ENCODE data around the gene PAX8. TPM values are rescaled to one million over a fixed set of nuclear protein-coding genes. Genes with fewer than 3 reads are reported as not detected.
"Not testable (repeated sequence)": the region's sequence is repeated elsewhere in the genome, so short reads cannot be mapped to it uniquely, and the experiment has no call there.

Gene PAX8
- total RNA-seq, 1 experiment from 2014 or later: 2.3 TPM

DNA sequence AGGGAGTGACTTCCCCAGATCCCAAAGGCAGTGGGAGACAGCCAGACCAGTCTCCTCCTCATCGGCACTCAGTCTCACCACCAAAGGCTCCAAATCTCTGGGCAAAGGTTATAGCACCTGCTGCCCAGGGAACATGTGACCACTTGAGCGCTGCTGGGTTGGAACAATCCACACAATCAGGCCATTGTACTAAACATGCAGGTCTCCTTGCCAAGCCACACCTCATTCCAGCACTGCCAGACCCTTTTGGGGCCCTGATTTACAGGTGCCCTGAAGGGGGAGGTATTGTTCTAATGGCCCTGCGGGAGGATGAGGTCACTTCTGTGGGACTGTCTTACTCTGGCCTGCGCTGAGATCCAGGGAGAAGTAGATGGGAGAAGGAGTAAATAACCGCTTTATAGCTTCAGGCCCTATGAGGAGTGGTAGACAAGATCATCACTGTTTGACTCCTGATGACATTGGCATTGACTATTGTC is 10.0 kb upstream of the PAX8 start:
- DNase-seq (ENCODE audit: low read depth): not testable (repeated sequence)

DNA sequence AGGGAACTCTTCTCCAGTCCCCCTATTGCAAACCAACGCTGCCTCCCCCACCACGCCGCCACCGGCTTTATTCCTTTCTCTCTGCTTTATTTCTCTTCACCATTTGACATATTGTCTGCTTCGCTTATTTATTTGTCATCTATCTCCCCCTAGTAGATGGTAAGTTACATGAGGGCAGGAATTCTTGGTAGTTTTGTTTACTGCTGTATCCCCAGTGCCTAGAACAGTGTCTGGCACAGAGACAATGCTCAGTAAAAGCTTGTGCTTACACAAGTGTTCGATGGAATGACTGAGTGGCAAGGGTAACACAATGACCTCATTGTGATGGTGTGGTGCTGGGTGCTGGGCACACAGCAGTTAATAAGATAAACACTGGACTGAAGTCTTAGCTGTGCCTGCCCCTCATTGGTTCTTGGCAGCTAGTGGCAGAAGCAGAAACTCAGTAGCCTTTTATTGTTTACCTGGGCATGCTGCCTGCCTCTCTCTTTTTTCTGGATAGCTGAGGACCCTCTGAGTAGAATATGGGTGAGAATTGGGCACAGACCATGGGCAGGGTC is 9.5 kb upstream of the PAX8 start:
- DNase-seq (ENCODE audit: low read depth): not testable (repeated sequence)

DNA sequence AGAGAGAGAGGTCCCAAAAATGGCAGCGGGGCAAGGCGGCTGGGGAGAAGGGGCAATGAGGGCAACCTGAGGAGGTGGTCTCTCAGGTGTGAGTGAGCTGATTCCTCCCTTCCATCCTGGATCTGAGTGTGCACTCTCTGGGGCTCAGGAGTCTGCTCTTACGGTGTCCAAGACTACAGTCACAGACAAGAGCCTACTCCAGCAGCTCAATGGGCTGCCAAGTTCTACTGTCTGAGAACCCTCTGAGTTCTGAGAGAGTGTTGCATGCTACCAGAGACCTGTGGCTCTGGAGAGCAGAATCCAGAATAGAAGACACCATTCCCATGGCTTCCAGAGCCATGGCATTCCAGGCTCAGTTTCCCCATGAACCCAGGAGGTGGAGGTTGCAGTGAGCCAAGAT is 7.1 kb upstream of the PAX8 start:
- no peak for DNase-seq (ENCODE audit: low read depth)

DNA sequence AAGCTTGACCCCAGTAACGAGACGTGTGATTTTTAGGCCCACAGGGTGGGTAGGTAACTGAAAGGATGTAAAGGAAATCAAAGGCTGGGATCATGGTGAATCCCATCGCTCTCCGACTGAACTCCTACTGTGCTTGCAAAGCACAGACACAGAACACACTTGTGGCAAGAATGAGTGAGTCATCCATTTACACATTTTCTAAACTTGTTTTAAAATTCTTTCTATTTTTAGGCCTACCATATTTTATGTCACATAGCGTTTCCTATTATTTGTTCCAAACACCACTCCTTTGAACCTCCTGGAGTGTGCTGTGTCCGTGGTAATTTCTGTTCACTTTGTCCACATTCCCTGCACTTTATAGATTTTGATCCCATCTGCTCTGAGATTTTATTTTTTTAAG is 6.3 kb upstream of the PAX8 start:
- peak; percentile 73 for DNase-seq (ENCODE audit: low read depth)

DNA sequence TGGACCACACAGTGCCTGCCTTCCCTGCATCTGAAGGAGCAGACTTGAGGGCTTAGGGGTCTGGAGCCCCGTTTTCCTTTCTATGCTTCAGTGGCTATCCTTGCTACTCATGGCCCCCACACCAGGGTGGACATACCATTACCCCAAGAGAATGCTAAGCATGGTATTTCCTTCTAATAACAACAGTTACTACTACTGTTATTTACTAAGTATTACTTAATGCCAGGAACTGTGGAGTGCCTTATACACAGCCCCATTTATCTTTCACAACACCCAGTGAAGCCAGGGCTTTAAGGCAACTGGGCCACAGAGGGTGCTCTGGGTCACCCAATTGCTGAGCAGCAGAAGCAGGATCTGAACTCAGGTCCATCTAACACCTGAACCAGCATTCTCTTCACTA is 5.8 kb upstream of the PAX8 start:
- DNase-seq (ENCODE audit: low read depth): peak; percentile 18

DNA sequence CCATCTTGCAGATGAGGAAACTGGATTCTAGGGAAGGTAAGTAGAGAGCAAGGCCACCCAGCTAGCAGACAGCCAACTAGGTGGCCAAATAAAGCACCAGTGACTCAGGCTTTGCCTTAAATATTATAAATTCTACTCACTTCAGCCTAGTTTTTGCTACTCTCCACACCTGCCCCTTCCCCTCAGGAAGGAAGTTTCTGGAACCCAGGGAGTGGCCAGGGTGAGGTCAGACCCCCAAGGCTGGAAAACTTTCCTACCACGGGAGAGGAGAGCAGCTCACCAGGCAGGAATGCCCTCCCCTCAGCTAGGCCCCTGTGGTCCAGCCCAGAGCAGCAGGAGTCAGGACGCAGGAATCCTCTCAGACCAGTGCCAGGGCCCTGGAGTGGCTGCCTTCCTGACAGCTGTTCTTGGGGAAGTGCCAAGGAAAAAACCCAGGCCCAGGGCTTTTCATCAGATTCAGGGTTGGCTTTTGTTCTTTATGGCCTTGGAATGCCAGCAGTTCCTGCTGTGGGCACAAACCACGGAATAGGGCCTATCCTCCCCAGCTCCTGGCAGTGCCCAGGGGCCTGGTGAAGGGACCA is 5.1 kb upstream of the PAX8 start:
- peak; percentile 98 for DNase-seq (ENCODE audit: low read depth)

DNA sequence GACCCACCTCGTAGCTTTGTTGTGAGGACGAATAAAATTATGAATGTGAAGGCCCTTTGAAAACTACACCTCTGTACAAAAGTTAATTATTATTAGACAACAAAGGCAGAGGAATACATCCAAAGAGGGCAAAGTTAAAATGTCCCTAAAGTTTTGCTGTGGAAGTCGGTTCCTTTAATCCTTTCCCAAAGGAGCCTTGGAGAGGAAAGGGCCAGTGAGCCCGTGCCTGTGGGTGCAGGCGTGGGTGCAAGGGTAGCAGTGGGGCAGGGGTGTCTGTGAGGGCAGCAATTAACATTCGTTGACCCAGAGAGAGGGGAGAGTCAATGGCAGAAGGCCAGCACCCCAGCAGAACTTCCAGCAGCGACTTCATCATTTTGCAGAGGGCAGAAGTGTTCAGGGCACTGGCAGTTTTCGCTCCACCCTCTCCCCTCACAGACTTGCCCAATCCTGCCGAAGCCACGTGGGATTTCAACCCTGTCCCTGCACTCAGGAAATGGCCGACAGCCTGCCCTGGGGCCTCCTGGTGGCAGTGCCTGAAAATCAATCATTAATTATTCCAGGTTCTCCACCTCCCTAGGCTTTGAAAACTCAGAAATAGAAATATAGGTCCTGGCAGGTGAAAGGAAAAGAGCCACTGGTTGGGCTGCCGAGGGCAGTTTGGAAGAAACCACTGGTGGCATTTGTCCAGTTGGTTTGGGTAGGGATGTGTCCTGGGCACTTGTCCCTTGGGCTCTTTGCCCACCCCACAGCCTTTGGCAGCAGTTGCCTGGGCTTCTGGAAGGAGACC is 4.2 kb upstream of the PAX8 start:
- peak; percentile 76 for DNase-seq (ENCODE audit: low read depth)

DNA sequence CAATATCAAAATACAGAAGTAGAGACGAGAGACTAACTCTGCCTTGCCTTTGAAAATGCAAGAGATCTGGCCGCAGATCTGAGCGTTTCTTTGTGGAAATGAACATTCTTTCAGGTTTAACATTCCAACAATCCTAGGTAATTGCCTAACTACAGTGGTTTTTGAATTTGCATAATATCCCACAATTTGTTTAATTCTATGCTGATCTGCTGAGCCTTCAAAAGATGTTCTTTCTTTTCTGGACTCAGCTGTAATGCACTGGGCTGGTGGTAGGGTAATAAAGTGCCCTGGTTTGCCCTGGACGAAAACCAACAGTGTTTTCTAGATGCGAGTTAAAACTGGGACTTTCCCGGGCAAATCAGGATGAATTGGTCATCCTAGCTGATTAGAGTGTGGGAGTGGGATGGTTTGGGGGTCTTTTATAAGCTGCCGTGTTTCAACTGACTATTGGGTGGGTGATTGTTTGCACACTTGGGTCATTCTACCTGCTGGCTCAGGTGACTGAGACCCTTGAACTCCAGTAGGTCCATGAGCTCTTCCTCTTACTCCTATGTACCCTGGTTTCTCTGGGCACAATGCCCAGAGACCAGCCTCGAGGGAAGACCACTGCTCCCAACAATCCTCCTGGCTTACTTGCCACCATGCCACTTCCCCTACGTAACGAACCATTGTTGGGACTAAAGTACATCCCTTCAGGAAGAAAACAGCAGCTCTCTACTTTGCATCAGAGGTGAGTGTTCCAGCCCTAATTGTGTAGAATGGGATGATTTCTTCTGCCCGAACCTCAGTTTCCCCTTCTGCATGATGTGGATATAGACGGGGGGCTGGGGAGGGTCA is 3.4 kb upstream of the PAX8 start:
- peak; percentile 21 for DNase-seq (ENCODE audit: low read depth)

DNA sequence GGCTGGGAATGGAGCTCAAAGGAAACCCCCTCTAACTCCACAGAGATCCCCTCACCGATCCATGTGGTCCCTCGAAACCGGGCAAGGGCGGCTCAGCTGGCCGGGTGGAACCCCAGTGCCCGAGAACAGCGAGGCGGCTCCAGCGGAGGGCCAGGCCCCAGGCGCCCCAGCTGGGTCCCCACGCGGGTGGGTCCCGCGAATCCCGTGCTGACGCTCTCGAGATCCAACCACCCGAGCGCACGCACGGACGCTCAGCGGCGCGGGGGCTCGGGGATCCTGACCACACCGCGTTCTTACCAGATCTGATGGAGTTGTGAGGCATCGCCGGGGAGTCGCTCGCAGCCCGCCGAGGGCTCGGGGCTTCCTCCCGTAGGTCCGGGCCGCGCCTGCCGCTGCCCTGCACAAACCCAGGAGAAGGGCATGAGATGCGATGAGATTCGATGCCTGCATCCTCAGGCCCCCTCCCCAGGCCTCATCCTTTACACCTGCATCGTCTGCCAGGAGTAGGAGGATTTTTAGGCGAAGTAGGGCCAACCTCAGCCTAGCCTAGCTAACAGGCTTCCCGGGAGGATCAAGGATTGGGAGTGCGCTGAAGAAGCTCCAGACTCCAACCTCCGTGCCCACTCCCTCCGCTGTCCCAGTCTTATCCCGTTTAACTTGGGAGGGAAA is 514 bp downstream of the PAX8 start:
- no peak for DNase-seq (ENCODE audit: low read depth)

DNA sequence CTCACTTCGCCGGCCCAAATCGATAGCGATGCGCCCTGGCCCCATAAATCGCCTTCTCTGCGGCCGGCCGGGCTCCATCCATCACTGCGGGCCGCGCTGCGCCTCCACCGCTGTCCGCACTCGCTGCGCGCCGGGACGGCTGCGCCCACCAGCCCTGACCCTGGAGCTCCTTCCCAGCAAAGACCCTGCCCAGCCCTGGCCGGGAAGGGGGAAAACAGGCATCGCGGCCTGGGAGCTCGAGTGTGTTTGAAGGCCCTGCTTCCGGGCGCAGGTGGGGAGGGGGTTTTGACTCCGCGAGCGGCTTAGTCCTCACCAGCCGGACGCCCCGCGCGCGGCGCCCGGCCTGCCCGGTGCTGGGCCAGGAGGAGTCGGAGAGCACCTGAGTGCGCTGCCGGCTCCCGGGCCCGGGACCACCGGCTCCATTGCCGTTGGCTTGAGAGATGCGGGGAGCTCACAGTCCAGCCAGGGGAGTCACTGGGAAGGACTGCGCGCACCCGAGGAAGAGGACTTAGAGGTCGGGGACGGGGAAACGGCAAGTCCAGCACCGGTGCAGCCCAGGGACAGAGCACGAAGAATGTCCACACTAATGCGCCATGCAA is 1.1 kb downstream of the PAX8 start:
- no peak for DNase-seq (ENCODE audit: low read depth)

DNA sequence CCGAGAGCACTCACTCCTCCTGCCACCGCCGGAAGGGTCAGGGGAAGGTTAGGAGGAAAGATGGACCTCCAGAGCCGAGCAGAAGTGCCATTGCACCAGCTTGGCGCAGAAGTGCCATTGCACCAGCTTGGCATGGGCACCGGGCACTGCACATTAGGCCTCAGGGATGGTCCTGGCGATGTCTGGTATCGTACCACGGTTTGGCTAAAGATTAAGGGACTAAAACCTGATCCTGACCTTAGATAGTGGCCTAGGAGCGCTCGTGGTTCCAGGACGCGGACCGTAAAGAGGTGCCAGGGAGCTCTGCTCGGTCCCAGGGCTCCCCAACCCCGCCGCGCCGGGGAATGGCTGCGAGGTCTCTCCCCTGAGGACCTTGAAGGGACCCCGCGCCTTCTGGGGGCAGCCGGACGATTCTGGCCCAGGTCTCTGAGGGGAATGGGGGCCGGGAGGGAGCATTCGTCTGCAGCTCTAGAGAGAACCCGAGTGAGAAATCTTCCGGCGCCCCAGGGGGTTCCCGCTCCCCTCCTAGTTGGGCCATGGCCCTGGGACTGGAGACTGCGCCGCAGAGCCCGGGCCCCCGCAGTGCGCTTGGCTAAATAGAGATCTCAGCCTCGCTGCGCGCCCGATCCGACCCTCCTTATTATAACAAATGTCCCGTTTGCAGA is 1.8 kb downstream of the PAX8 start:
- no peak for DNase-seq (ENCODE audit: low read depth)

DNA sequence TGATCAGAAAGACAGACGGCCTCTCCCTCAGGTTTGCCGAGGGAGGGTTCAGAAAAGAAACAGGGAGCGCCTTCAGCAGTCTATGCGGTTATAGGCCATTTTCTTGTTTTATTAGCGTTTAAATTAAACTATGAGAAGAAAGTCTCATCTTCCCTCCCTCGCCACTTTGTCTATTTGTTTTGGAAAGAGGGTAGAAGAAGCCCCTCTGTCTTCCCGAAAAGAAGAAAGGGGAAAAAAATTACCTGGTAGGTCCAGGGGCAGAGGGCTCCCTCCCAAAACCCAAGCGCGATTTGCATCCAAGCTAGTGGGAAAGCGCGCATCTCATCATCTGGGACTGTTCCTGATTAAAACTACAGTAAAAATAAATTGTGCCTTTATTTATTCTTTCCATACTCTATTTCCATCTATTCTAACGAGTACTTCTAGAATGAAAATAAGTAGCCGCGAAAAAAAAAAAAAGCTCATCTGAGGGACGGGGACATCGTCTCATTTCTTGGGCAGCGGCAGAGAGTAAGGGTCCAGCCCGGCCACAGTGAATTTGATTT is 2.4 kb downstream of the PAX8 start:
- no peak for DNase-seq (ENCODE audit: low read depth)

DNA sequence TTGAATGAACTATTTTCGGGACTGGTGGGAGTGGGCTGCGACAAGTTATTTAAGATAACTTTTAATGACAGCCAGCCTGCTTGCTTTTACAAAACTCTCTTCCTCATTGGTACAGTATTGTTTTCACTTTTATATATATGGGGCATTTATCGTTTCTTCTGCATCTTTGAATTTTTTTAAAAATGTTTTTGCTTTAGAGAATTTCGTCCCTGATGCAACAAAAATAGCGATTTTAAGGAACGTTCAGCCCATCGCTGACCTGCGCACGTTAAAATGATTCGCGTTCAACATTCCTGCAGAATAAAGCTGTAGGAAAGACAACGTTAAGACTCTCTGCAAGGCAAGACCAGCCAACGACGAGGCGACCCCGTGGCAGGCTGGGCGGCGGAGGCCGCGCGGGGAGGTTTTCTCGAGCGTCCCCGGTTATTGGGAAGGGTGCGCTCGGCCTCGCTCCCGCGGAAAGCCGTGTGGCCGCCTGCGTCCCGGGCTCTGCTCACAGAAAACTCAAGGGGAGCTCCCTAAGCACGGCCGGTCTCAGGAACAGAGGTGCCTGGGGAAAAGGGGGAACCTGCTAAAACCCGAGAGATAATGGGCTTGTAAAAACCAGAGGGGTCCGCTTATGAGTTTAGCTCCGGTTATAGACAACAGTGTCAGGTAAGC is 3.0 kb downstream of the PAX8 start:
- no peak for DNase-seq (ENCODE audit: low read depth)

DNA sequence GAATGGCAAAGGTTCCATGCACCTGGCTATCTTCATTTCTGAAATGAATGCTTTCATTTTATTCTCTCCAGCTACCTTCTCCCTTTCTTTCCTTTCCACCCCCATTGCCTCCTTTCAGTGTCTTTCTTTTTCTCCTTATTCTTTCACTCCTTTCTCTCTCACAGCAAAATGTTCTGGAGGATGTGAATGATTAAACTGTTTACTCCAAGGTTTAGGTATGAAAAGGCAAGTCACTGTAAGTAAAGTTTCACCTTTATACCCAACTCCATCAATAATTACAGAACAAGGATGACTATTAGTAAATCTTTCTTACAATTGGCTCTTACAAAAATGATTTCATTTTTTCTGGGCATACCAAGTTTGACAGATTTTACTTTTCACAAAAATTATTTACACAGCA is 4.3 kb downstream of the PAX8 start:
- DNase-seq (ENCODE audit: low read depth): no peak

DNA sequence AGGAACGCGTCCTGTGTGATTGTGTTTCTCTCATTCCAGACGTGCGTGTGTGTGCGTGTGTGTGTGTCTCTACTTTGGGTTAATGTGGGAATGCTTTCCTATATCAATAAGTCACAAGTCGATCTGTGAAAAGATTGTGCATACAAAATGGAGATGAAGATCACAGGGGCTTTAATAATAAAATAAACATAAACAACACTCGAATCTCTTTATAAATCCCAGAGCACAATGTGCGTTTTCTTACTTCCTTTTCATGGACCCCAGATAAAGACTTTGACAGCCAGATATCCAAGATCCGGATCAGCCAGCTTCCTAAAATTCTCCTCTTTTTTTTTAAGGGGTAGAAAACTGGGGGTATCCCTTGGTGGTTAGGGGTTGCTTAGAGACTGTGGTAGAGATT is 4.7 kb downstream of the PAX8 start:
- DNase-seq (ENCODE audit: low read depth): no peak

DNA sequence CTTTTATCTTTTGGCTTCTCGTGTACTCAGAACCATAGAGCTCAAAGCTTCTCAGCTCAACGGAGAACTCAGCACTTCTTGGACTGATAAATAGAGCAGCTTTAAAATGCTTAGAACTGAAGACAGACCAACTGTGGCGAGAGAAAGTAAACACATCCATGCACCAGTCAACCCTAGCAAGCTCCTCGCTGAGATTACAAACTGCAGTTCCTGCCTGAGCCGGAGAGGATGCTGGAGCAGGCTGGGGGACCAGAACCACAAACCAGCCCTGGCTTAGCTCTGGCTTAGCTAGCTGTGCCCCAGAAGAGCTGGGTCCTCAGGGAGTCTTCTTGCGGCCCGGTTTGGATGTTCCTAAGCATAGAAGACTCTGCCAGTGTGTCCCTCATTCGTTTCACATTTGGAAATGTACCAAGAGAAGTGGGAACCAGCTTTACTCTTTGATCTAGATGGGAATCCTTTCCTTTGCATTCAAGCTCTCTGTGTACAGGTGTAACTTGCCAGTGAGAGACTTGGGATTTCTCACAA is 5.6 kb downstream of the PAX8 start:
- no peak for DNase-seq (ENCODE audit: low read depth)

DNA sequence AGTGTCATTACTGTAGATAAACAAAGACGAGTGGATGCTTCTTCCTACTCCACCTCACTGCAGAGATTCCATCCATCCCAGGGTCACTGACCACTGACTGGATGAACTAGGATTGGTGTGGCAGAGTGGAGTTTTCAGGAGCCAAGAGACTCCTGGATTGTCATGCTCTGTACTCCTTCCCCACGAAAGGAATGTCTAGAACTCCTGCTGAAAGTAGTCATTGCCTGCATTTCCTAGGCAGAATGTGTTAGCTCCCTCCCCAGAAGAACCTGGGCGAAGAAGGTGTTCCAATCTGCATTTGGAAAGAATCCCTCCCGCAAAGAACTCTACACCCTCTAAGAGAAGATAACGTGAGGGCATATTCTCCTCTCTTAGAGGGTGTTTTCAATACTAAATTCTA is 6.2 kb downstream of the PAX8 start:
- no peak for DNase-seq (ENCODE audit: low read depth)

DNA sequence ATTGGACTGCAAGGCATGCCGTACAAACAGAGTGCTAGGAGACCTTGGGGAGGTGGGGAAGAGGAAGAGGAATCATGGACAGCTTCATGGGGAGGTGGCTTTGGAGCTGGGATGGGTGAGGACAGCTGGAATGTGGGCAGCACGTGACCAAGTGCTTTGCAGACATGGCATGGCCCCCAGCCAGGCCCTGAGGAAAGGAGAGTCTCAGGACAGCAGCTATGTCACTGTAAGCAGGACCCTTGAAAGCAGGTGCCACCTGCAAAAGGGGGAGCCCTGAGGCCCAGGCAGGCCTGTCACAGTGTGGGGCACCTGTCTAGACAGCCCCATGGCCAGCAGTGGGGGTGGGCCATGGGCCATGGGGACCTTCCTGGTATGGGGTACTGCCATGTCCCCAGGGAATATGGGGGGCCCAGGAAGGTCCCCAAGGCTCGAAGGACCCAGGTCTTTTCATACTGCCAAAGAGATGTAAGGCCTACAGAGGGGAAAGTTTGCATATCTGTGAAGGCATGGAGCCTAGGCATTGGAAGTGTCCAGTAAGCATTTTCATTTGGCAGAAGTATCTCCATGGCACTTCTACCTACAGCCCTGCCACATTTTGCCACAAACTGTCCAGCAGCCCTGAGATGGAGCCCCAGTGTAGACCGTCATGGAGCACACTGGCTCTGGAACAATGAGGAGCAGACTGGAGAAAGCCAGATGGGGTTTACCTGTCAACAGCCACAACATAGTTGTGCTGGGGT is 9.9 kb downstream of the PAX8 start:
- DNase-seq (ENCODE audit: low read depth): no peak

DNA sequence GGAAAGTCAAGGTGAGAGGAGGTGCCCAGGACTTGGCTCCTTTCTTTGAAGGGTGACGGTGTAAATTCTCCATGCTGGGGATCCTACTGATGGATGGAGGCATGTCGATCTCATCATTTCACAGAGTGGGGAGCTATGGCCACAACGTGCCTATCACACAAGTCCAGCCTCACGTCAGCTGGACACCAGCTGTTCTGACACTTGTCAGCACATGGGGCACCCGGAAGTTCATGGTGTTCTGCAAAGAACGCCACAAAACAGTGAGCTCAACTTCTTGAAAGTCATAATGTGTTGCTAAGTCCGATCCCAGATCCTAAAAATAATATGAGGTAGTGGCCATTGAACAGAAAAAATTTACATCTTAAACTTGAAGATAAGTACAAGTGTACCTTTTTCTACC is 12.3 kb downstream of the PAX8 start:
- DNase-seq (ENCODE audit: low read depth): peak; percentile 71

Data from LHCN-M2 (cell line).